GM19238 (cell line): ENCODE results near the gene C19orf44.
"Not testable (repeated sequence)": the region's sequence is repeated elsewhere in the genome, so short reads cannot be mapped to it uniquely, and the experiment has no call there.

Experiments used
- DNase-seq: peaks from one replicate; pipeline ENCODE4 v3.0.0; 2011; ENCODE audit warnings: low spot score; ENCODE audit not compliant: insufficient read length

Gene C19orf44

DNA sequence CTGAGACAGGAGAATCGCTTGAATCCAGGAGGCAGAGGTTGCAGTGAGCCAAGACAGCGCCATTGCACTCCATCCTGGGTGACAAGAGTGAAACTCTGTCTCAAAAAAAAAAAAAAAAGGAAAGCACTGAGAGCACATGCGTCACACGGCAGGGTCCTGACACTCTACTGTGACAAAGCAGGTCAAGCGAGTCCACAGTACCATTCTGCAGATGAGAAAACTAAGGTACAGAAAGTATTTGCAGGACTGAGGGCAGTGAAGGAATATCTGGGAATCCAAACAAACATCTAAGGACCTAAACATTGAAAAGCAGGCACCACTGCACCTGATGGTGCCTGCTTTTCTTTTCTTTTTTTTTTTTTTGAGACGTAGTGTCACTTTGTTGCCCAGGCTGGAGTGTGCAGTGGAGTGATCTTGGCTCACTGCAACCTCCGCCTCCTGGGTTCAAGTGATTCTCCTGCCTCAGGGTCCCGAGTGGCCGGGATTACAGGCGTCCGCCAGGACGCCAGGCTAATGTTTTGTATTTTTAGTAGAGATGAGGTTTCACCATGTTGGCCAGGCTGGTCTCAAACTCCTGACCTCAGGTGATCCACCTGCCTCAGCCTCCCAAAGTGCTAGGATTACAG is 29.3 kb upstream of the C19orf44 start:
- DNase-seq = not testable (repeated sequence)

DNA sequence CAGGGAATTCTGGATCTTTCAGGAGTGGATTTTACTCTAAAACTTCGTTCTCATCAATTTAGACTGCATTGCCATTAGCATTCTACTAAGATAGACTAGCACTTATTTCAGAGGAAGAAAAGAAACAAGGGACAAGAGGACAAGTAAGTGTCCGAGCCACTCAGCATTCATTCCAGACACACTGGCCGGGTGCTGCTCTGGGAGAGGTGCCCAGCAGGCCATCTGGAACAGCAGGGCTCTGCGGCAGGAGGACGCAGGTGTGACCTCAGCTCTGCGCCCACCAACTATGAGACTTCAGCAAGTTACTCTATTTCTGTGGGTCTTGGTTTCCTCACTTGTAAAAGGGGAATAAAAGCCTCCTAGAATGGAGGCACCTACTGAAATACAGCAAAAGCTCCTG is 28.6 kb upstream of the C19orf44 start:
- no peak for DNase-seq

DNA sequence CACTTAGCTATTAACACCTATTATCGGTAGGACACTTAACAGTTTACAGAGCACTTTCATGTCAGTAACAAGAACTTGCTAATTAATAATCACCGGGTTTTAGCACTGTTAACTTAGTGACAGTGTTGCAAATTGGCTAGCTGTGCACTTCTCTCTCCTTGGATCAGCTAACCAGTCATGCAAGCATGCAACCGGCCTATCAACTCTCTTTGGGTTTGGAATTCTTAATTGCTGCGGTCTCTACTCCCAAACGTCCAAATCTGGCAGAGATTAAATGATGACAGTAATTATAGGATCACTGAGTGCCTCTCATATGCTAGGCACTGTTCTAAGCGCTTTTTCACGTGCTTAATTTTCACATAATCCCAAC is 25.7 kb upstream of the C19orf44 start:
- DNase-seq = no peak

- DNase-seq = peak; percentile 63
These were observed 25.0 kb upstream of the C19orf44 start for GRCh38 chr19:16470911-16471811.

DNA sequence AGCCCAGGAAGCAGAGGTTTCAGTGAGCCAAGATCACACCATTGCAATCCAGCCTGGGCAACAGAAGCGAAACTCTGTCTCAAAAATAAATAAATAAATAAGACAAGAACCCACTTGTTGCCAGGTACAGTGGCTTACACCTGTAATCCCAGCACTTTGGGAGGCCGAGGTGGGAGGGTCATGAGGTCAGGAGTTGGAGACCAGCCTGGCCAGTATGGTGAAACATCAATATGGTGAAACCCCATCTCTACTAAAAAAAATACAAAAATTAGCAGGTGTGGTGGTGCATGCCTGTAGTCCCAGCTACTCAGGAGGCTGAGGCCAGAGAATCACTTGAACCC is 23.7 kb upstream of the C19orf44 start:
- not testable (repeated sequence) for DNase-seq

DNA sequence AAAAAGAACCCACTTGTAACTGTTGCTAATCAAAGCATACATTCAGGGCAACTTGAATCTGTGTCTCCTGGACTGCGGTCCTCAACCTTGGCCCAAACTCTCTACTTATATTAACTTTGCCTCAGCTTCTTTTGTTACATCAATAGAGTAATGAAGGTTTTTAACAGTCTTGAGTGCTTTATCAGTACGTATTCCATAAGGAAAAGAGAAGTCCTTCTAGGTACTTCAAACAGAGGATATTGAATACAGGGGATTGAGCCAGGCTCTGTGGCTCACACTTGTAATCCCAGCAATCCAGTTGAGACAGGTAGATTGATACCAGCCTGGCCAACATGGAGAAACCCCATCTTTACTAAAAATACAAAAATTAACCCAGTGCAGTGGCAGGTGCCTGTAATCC is 23.2 kb upstream of the C19orf44 start:
- no peak for DNase-seq

DNA sequence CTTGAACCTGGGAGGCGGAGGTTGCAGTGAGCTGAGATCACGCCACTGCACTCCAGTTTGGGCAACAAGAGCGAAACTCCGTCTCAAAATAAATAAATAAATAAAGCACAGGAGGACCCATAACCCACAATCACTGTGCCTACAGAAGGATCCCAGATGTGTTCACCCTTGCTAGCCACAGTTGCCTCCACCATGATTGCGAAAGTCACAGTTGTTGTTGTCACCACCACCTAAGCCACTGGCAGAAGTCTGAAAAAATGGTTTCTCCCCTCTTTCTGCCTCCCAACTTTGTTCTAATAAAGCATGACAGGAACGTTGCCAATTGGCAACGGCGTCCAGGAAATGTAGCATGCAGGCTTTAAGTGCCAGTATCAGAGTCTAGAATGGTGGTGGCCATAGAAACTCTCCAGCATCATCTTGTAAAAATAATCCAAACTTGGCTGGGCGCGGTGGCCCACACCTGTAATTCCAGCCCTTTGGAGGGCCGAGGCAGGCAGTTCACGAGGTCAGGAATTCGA is 22.3 kb upstream of the C19orf44 start:
- no peak for DNase-seq

- no peak for DNase-seq
These were observed 19.8 kb upstream of the C19orf44 start for GRCh38 chr19:16476401-16476800.

- no peak for DNase-seq
These were observed 18.9 kb upstream of the C19orf44 start for GRCh38 chr19:16477311-16477710.

GRCh38 chr19:16482745-16483144 is 13.4 kb upstream of the C19orf44 start:
- no peak for DNase-seq

DNA sequence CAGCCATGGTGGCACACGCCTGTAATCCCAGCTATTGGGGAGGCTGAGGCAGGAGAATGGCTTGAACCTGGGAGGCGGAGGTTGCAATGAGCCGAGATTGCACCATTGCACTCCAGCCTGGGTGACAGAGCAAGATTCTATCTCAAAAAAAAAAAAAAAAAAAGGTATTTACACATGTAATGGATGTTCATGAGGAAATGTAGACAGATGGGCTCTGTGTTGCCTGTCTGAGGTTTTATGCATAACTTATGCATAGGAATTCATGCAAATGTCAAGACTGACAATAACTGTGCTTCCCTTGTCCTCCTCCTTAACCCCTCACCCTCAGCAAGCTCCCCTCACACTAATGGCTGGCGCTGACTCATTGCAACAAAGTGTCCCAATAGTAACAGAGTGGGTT is 9.7 kb upstream of the C19orf44 start:
- DNase-seq = not testable (repeated sequence)

- DNase-seq = no peak
These were observed 404 bp downstream of the C19orf44 start for GRCh38 chr19:16496613-16496983.

DNA sequence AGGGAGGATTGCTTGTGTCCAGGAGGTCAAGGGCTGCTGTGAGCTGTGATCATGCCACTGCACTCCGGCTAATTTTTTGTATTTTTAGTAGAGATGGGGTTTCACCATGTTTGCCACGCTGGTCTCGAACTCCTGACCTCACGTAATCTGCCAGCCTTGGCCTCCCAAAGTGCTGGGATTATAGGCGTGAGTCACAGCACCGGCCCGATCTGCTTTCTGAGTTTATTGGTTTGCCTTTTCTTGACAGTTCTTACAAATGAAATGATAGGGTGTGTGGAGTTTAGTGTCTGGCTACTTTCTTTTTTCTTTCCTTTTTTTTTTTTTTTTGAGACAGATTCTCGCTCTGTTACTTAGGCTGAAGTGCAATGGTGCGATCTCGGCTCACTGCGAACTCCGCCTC is 848 bp downstream of the C19orf44 start:
- no peak for DNase-seq

DNA sequence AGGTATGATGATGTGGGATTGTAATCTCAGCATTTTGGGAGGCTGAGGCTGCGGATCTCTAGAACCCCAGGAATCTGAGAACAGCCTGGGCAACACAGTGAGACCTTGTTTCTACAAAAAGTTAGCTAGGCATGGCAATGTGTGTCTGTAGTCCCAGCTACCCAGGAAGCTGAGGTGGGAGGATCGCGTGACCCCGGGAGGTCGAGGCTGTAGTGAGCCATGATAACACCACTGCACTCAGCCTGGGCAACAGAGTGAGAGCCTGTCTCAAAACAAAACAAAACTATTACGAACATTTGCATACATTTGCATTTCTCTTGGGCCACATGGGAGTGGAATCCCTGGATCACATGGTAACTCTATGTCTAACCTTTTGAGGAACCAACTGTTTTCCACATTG is 1.6 kb downstream of the C19orf44 start:
- no peak for DNase-seq

DNA sequence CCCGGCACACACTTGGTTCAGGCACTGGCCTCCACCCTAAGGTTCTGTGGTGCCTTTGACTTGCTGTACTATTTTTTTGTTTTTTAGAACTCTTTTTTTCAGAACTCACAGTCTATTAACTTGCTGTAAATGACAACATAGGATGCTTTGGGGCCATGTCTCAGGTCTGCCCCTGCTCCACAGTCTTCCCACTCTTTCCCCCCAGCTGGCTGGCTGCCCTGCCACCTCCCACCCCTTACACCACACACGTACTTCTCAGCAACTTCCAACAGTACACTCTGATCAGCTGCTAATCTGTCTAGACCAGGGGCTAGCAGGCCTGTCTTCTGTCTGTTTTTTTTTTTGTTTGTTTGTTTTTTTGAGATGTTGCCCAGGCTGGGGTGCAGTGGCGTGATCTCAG is 8.1 kb downstream of the C19orf44 start:
- no peak for DNase-seq

- DNase-seq = not testable (repeated sequence)
These were observed 10.0 kb downstream of the C19orf44 start for GRCh38 chr19:16506161-16506560.

- no peak for DNase-seq
These were observed 10.8 kb downstream of the C19orf44 start for GRCh38 chr19:16506961-16507360.

GRCh38 chr19:16508546-16508945 is 12.4 kb downstream of the C19orf44 start:
- DNase-seq = no peak

GRCh38 chr19:16509141-16510061 is 13.2 kb downstream of the C19orf44 start:
- no peak for DNase-seq

DNA sequence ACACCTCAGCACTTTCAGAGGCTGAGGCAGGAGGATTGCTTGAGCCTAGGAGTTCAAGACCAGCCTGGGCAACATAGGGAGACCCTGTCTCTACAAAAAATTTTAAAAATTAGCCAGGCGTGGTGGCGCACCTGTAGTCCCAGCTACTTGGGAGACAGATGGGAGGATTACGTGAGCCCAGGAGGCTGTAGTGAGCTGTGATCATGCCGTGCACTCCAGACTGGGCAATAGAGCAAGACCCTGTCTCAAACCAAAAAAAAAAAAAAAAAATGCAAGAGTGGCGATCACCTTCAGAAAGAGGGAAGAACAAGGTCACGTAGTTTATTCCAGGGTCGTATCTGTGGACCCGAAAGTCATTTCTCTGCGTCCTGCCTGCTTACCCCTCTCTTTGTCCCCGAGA is 16.4 kb downstream of the C19orf44 start:
- not testable (repeated sequence) for DNase-seq

DNA sequence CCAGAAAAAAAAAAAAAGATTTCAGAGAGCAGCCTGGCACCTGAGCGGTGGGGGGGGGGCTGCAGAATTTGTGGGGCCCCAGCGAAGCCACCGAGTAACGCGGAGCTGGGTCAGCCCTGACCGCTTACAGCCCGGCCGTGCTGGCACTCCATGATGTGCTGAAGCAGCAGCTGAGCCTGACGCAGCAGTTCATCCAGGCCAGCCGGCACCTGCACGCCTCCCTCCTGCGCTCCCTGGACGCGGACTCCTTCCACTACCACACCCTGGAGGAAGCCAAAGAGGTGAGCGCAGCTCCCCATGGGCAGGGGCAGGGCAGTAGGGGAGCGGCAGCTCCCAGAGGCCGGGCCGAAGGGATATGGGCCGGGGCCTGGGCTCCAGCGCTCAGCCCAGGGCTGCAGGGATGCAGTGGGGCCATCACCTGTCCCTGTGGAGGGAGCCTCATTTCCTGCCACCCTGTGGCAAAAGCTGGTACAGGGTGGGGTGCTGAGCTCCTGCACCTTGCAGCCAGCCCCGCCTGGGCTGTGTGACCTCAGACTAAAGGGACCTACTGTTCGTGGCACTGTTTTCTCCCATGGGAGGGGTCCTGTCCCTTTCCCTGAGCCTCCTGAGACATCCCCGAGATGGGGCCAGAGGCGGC is 18.3 kb downstream of the C19orf44 start:
- no peak for DNase-seq
